ENCODE data around the gene MRTO4.
"Not testable (repeated sequence)": the region's sequence is repeated elsewhere in the genome, so short reads cannot be mapped to it uniquely, and the experiment has no call there.

MRTO4 gene

DNA sequence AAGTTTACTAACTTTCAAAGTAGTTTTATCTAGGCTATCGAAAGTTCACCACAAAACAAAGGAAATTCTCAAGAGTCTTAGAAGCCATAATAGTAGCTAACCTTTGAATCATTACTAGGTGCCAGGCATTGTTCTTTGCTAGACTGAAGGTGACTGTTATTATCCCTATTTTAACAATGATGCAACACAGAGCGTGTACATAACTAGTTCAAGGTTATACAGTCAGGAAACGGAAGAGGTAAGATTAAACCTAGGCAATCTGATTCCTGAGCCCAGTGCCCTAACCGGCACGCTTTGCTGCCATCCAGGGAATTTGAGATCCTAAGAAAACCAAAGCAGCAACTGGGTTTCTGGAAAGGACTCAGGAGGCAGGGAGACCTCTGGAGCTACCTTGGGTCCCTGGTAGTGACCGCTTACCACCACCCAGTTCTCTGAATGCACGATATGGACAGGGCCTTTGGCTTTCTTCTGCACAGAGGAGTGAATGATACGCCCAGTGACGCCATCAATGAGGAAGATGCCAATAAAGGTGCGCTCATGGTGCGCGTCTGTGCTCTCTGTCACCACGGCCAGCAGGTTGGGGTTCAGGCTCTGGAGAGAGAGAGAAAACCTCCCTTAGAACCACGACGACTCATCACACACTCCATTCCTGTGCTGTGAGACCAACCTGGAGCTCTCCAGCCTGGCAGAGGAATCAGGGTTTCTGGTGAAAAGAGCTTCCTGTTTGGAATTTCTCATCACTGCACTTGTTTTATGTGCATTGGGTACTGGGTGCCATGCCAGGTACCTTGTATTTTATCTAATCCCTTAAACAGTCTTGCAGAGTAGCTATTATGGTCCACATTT, 28.4 kb upstream of the MRTO4 start:
- DNase-seq (ENCODE audit: low read depth in 2 of 2): no peak

DNA sequence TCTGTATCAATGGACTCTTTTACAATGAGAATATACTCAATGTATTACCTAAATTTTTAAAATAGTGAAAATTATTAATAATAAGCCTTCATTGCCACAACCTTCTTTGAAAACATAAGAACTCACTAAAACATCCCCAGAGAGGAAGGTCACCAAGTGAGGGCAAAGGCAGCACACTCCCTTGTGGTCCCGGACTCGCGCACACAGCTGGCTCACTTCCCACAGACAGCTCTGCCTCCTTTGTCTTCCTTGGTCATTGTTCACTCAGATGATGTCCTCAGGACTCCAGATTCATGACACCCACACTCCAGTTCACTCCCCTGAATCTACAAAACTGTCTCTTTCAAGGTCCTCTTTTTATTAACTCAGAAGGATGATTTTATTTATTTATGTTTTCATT, 22.4 kb upstream of the MRTO4 start:
- DNase-seq (ENCODE audit: low read depth in 2 of 2): no peak

DNA sequence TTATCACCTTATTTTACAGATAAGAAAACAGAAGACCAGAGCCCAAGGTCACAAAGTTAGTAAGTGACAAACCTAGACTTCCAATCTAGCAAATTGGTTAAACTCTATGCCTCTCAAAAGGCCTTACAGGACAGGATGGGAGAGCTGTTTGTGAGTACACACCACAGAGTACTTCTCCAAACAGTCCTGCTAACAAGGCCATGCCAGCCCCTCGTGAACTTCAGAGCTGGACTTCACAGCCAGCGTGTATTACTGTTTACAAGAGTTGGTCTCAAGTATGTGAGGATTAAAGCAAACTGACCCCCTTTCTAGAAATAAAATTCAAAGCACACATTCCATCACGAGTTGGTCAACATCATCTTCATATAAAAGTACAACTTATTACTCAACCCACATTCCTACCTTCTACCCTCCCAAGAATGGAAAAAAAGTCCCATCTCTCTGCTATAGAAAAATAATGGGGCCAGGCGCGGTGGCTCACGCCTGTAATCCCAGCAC, 21.7 kb upstream of the MRTO4 start:
- DNase-seq (ENCODE audit: low read depth in 2 of 2): no peak

DNA sequence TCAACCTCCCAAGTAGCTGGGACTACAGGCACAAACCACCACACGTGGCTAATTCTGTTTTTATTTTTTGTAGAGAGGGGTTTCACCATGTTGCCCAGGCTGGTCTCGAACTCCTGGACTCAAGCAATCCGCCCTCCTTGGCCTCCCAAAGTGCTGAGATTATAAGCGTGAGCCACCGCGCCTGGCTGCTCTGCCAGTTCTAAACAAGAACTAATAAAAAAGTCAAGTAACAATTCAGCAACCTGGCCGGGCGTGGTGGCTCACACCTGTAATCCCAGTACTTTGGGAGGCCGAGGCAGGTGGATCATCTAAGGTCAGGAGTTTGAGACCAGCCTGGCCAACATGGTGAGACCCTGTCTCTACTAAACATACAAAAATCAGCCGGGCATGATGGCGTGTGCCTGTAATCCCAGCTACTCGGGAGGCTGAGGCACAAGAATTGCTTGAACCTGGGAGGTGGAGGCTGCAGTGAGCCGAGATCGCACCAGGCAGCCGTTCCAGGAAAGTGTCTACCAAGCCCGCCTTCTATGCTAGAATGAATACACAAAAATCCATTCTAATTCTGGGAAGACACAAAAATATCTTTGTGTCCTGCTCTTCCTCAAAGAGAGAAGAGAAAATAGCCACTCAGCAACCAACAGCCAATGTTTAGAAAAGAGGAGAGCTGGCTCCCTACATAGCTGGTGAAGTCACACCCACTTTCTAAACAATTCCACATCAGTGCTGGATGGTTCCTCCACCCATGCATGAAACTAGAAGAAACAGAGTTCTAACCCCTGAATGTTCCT, 19.7 kb upstream of the MRTO4 start:
- DNase-seq (ENCODE audit: low read depth in 2 of 2): not testable (repeated sequence)

DNA sequence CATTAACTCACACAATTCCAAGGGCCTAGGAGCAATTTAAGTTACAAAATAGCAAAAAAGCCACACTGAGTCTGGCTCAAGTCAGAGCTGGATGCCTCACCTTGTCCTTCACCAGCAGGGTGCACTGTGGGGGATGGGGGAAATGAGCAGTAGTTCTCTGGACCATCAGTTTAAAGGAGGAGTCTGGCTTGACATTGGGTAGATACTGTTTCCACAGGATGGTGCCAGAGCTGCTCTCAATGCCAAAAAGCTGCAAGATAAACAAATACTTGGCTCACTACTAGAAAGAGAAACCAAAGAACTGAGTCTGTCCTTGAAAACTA, 19.1 kb upstream of the MRTO4 start:
- DNase-seq (ENCODE audit: low read depth in 2 of 2): no peak

DNA sequence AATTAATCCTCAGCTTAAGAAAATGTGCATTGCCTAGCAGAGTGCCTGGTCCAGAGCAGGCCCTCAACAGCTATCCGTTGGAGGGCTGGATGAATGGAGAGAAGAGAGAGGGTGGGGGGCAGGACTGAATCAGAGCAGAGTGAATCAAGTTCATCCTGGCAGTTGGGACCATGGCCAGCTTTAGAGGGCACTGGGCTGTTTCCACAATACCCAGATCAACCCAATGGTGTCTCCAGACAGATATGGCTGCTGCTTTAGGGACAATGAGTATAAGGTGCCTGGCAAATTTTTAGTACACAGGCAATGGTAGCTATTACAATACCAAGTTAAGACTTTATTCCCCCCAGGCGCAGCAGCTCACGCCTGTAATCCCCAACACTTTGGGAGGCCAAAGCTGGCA, 17.4 kb upstream of the MRTO4 start:
- no peak for DNase-seq (ENCODE audit: low read depth in 2 of 2)

DNA sequence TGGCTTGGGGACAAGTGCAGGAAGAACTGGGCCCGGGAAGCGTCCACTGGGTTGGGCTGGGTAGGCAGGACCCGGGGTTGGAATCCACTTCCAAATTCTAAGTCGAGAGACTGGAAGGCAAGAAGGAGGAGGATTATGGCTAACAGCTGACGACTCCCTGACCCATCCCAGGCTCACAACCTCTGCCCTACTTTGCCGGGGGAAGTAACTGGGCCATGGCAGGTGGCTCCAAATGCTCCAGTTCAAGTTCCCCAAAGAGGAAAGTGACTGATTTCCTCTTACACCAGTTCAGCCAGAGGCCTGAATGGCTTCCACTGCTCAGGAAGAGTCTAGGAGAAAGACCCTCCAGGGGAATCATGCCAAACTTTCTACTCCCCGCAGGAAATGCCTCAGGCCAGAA, 11.7 kb upstream of the MRTO4 start:
- no peak for DNase-seq (ENCODE audit: low read depth in 2 of 2)

DNA sequence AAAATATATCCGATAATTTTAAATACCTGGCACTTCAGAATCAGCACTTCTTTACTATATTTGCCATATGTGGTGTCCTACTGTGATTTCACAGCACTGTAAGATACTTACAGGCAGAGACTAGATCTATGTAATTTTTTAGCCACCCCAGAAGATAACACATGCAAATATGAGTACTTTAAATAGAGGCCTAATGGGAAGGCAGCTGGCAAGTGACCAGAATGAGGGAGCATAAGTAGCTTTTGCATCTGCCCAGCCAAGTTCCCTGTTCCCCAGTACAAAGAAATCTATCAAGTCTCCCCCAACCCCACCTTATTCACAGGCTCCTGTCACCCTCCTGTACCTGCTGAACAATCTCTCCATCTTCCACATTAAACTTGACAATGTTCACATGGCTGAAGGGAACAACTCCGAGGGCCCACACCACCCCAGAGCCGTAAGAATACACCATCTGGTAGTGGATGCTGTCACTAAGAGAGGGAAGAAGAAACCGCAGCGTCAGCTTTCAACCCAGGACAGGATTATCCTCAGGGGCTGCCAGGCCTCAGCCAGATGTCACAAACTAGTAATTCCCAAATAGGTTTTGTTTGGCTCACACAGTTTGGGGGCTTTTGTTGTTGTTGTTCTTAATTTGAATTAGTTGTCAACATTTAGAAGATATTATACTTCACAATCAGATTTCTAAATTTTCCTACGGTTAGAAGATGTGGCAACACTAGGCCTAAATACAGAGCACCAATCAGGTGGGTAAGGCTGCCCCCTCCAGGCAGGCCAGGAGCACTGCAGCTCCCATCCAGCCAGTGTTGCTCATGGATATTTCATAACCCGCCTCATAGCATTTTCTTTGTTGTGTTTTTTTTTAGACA, 10.7 kb upstream of the MRTO4 start:
- peak; percentile 51 for DNase-seq (ENCODE audit: low read depth in 2 of 2)

DNA sequence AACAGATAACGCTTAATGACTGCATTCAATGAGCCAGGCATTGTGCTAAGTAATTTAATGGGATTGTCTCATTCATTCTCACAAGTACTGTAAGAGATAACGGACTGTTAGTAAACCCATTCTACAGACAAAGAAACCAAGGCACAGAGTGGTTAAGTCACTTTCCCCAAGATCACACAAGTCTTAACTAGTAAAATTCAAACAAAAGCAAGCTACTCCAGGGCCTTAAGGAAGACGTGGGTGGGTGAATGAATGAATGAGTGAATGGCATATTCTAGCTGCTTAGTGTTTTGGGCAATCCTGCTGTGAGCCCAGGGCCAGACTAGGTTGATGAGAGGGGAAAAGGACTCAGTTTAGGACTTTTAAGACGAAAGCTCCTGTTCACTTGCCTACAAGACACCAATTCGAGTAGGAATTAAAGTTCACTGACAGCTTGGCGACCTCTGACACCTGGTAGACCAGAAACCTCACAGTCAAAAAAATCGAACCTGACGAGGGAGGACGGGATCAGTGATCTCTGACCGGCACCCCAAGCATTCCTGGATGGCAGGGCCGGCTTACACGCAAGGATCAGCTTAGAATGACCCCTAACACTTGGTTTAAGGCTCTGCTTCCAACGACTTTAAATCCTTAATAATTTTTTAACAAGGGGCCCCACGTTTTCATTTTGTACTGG, 838 bp upstream of the MRTO4 start:
- DNase-seq (ENCODE audit: low read depth in 2 of 2): no peak

DNA sequence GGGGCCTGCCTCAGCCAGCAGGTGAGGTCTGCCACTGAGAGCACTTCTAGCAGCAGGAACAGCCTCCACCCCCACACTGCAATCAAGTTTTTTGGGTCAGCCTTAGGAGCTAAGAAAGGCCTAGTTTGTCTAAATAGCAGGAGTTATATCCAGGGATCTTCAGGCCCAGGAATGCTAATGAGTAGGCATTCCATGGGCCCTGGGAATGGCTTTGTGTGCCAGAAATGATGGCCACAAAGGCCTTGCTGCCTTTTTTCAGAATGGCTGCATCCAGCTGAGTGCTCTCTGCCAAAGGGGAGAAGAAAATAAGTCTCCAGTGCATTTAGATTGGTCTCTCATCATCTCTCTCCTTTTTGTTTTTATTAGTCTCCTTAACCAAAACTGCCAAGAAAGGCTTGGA, 2.8 kb downstream of the MRTO4 start:
- no peak for DNase-seq (ENCODE audit: low read depth in 2 of 2)

DNA sequence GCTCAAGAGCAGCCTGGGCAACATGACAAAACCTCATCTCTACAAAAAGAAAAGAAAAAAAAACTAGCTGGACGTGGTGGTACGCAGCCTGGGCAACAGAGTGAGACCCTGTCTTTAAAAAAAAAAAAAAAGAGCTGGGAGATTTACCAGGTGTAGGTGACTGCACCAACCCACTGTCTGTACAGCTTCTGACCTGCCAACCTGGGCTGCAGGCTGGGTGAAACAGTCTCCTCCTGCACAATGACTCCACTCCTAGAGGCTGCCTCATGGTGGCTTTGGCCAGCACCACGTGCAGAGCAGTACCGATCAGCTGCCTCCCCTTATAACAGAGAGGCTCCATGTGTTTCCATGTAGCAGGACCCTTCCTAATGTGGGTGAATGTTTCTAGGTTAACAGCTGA, 3.7 kb downstream of the MRTO4 start:
- no peak for DNase-seq (ENCODE audit: low read depth in 2 of 2)

DNA sequence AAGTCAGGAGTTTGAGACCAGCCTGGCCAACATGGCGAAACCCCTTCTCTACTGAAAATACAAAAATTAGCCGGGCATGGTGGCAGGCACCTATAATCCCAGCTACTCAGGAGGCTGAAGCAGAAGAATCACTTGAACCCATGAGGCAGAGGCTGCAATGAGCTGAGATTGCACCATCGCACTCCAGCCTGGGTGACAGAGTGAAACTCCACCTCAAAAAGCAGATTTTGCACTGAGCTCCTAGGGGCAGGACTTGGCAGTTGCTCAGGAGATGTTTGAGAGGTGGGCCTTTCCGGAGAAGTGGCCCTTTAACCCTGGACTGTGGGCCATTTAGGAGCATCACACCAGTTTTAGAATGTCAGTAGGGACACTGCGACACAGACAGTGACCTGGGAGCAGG, 4.7 kb downstream of the MRTO4 start:
- not testable (repeated sequence) for DNase-seq (ENCODE audit: low read depth in 2 of 2)

DNA sequence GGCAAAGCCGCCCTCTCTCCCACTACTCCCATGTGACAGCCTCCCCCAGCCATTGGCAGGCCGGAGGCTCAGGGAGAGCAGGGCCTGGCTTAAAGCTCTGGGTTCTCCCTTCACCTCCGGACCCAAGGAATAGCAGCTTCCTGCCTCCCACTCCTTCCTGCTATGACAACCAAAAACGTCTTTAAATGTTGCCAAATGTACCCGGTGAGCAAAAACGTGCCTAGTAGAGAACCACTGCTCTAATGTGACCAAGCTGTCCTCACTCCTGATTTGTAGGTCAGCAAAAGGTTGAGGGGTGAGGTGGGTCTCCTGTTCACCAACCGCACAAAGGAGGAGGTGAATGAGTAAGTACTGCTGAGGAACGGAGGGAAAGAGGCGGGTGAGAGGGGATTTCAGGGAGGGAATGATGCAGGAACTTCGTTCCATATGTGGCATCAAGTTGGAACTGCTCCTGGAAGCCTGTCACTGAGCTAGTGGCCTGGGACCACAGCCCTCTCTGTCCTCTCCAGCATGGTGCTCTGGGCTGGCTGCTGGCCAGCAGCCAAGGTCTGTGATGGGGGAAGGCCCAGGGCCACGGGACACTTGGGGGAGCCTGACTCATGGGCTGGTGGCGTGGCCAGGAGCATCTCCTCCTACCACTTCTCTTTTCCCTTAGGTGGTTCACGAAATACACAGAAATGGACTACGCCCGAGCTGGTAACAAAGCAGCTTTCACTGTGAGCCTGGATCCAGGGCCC, 5.7 kb downstream of the MRTO4 start:
- no peak for DNase-seq (ENCODE audit: low read depth in 2 of 2)

DNA sequence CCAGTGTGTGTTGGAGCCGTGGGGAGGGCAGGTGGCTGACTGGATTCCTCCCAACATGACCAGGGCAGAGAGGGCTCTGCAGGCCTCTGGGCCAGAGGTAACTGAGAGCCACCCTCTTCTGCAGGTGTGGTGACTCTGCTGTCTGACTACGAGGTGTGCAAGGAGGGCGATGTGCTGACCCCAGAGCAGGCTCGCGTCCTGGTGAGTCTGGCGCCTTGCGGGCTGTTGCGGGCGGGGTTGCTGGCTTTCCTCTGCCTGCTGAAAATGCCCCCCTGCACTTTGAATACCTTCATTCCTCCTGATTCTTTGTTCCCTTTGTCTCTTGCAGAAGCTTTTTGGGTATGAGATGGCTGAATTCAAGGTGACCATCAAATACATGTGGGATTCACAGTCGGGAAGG, 6.7 kb downstream of the MRTO4 start:
- DNase-seq (ENCODE audit: low read depth in 2 of 2): no peak

DNA sequence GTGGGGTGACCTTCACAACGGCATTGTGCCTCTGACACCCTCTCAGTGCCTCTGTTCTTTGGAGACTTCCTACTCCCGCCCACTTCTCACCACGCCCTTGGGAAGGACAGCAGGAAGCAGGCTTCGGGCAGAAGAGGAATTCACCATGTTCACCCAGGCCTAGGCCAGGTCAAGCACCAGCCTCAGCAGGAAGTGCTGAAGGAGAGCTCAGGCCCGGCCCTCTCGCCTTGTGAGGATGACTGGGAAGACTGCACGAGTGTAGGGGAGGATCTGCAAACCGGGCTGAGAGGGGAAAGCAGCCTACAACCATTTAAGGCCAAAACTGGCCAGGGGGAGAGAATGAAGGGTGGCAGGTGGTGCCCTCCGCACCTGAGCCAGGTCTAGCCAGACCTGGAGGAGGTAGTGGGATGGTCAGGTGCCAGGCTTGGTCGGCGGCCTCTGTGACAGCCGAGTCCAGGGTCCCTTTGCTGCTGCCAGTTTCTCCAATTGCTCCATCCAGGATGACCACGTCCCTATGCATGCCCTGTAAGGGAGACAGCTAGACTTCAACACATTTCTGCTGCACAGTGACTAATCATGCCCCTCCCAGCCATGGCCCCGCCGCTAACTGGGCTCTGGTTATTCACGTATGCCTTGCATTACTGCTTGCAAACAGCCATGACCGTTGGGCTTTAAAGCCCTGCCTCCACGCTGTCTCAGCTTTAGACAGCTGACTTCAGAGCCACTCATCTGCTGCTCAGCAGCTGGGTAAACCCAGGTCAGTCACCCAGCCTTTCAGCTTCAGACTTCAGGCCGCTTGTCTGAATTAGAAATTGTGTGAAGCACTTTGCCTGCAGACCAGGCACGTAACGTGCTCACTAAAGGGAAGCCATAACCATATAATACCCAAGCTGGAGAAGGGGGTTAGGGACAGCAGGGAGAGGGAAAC, 8.9 kb downstream of the MRTO4 start:
- no peak for DNase-seq (ENCODE audit: low read depth in 2 of 2)

DNA sequence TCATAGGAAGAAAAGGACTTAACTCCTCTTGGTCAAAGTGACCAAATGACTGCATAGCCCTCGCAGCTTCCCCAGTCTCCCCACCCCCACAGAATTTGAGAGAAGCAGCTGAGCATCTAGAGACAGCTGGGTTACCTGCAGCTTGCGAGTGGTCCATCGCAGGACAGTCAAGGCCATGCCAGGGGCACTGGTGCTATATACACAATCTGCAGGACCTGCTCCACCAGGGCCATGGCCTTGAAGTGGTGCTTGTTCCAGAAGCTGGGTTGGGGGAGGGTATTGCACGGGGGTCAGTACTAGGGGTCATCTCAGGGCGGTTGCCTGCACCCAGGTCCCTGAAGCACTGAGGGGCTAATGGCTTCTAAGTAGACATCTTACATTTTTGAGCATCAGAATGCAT, 10.4 kb downstream of the MRTO4 start:
- no peak for DNase-seq (ENCODE audit: low read depth in 2 of 2)

DNA sequence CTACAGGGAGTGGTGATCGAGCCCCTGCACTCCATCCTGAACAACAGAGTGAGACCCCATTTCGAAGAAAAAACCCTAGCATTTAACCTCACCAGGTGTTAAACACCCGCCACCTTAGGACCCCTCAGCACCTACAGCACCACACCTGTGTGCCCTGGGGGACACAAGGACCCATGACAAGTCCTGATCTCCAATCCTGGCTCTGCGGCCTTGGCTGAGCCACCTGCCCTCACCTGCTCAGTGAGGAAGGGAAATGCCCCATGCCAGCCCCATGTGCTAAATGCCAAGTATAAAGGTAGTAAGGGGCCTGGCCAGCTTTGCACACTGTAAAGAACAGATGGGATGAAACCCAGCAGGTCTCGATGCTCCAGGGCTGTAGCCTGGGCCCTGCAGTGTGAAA, 11.1 kb downstream of the MRTO4 start:
- DNase-seq (ENCODE audit: low read depth in 2 of 2): no peak

DNA sequence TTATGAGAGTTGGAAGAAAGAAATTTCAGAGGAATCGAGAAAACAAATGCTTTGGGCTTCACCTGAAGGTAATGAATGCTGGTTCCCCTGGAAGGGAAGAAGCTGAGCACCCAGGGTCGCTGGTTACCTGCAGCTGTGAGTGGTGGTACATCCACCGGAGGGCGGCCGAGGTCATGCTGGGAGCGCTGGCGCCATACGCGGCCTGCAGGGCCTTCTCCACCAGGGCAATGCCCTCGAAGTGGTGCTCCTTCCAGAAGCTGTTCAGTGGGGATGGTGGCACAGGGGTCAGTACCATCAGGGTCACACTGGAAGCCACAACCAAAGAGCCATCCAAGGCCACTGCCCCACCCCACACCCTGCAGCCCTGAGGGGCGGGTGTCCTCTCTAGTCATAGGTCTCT, 16.8 kb downstream of the MRTO4 start:
- no peak for DNase-seq (ENCODE audit: low read depth in 2 of 2)

DNA sequence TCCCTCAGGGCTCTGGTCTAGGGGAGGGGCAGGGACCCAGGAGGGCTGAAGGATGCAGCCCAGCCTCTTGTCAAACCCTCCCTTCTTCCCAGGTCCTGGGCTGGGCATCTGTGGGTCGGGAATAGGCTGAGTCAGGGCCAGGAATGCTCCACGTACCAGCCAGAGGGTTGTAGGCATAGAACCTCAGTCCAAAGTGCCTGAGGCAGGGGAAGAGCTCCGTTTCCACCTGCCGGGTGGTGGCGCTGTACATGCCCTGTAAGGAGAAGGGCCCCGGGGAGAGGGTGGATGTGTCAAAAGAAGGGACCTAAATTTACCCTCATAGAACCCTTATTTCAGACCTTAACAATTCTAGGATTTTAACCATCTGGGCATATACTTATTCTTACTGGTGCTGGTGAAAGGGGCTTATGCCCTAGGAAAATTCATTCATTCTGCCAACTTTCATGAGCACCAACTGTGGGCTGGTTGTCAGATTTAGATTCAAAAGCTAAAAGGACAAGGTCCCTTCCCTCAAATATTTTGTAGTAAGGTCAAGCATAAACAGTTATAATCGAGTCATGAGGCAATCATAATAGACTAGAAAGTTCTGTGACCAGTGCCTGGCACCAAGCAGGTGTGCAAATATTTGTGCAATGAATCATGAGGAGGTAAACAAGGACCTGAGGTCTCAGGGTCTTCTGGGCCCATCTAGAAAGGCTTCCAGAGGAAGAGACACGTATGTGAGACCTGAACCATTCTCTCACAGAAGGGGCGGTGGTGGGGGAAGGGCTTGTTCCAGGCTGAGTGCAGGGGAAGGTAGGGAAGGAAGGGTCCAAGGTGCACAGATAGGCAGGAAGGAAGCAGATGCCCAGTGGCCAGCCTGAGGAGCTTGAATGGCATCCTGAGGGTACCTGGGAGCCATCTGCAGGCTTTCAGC, 18.1 kb downstream of the MRTO4 start:
- not testable (repeated sequence) for DNase-seq (ENCODE audit: low read depth in 2 of 2)

All from stimulated activated CD8-positive, alpha-beta memory T cell treated with anti-CD3 and anti-CD28 coated beads, Interleukin-2, amount 100 ng/mL, for 48 hours (primary cell).